C4-2B (cell line): ENCODE measurements around the gene OPTC.

ENCODE experiments used
- CTCF ChIP-seq: fragments of 450-650 bp; conservative IDR thresholded peaks from 2 replicates; pipeline ENCODE4 v1.5.1; 2017; ENCODE audit warnings: mild to moderate bottlenecking
- ZFX ChIP-seq: fragments of 450-650 bp; IDR thresholded peaks from 2 replicates; pipeline ENCODE4 v1.6.1; 2017

GRCh38 chr1:203524824-203525223, 30.9 kb downstream of the OPTC start:
- TF ChIP-seq CTCF = no peak
- TF ChIP-seq ZFX = no peak
